HG03135 (cell line): ENCODE data around the gene ING3.

Source experiments
- ATAC-seq: cut with Tn5 transposase; IDR thresholded peaks from one replicate; pipeline ENCODE4 v1.9.1; 2021; ENCODE audit warnings: mild to moderate bottlenecking, moderate library complexity; ENCODE audit not compliant: unreplicated experiment

The ING3 gene, protein sequence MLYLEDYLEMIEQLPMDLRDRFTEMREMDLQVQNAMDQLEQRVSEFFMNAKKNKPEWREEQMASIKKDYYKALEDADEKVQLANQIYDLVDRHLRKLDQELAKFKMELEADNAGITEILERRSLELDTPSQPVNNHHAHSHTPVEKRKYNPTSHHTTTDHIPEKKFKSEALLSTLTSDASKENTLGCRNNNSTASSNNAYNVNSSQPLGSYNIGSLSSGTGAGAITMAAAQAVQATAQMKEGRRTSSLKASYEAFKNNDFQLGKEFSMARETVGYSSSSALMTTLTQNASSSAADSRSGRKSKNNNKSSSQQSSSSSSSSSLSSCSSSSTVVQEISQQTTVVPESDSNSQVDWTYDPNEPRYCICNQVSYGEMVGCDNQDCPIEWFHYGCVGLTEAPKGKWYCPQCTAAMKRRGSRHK

DNA sequence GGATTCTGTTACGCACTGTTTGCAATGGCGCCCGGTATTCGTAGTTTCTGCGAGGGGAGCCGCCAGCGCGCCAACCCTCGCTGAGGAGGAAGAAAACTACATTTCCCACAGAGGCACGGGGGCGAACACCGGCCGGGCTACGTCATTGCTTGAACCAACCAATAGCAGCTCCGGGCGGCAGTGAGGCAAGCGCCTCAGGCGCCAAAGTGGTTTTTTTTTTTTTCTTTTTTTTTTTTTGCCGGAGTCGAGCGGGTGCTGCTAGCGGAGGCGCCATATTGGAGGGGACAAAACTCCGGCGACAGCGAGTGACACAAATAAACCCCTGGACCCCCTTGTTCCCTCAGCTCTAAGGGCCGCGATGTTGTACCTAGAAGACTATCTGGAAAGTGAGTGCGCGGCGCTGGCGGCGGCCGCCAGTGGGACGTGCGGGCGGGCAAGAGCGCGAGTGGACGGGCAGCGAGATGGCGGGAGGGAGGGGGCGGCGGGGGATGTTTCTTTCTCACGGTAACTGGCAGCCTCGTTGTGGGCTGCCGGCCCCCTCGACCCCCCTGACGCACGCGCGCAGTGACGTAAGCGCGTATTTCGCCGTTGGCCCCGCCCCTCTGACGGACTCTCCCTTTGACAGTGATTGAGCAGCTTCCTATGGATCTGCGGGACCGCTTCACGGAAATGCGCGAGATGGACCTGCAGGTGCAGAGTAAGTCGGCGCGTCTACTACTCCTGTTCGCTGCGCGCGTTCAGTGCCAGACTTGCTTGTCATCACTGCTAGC lies at the start of gene ING3:
Gene ING3, plus strand, starts transcription at position 239 of the 770 bp plus-strand sequence. Its CDS starts 120 bp downstream, at position 359.
- peak; percentile 97 for ATAC-seq

DNA sequence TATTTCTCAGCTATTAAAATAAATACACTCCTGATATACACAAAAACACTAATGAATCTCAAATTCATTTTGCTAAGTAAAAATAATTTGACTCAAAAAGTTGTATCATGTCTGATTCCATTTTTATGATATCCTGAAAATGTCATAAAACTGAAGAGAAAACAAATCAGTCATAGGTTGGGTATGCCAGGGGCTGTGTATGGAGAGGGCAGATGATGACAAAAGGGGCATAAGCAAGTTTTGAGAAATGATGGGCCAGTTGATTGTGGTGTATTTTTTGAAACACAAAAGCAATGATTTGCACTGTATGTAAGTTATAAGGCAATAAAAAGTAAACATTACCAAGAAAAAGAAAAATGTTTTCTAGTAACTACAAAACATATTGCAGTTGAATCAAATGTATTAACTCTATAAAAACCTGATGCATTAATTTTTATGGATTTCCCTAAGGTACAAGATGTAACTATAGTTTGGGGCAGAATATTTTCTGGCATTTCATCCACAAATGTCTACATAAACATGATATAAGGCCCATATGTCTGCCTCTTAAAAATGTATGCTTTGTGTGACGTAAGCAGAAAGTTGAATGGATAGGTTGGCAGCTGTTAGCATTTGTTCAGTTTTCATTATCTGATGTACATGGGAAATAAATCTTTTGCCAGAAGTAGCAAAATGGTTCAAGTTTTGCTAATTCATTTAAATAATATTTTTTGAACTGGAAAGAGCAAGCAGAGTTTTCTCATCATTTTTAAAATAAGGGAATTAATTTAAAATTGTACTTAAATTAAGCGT lies 35.1 kb upstream of the ING3 start:
- ATAC-seq, result no peak

DNA sequence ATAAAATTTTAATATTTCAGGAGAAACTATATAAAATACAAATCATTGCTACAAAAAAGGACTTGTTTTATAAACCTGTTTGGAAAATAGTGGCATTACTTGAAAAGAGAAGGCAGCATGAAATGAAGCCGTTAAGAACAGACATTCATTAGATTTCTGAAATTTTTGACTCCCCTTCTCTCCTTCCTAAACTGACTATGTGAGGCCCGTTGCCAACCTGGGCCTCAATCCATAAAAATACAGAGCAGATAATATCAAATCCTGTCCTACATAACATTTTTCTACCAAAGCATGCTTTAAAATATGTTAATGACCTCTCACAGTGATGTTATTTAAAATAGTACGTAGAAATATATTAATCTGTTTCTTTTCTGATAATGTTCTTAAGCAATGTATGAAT lies 34.5 kb upstream of the ING3 start:
- ATAC-seq, result no peak

DNA sequence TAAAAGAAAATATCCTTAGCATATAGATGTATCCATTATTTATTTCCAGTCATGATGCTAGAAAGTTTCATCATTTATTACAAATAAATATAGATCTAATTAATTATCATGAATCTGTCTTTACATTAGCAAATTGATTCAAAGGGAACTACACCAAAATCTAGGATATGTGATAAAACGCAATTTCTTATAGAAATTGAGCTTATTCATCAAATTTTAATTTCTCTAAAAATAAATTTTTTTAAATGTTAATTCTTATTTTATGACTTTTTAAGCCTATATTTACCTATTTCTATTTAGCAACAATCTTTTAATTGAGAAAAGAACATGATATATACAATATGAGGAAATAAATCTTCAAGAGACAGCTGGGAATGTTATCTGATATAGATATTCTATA lies 34.0 kb upstream of the ING3 start:
- ATAC-seq, result no peak

DNA sequence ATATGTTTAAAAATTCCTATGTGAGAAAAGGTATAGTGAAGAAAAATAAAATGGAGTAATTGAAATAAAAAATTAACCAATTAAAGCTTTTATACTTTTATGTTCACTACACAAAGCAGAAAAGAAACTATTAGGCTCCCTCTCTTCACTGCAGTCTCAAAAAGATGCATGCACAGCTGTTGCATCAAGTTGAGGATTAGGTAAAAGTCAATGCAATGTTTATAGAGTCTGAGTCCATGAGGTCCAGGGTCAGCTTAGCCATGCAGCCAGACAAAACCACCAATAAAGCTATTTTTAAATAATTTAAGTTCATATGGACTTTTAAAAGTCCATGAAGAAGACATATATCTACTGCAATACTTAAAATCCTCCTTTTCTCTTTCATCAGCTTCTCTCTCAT lies 31.1 kb upstream of the ING3 start:
- no peak for ATAC-seq

DNA sequence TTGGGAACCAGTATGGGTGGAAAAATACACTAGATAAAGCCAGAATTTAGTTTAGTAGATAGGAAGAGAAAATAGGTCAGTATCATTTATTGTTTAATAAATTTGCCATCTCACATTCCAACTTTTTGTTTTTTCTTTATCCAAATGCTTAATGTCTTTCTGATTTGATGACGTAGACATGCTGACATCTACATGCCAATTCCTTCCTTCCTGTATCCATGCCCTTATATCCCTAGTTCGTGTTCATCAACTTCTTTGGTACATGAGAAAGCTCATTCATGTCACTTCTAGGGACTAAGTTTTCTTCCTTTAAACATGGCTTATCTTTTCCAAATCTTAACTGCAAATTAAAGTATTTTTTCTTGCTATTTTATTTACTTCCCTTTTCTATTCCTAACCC lies 30.5 kb upstream of the ING3 start:
- no peak for ATAC-seq

DNA sequence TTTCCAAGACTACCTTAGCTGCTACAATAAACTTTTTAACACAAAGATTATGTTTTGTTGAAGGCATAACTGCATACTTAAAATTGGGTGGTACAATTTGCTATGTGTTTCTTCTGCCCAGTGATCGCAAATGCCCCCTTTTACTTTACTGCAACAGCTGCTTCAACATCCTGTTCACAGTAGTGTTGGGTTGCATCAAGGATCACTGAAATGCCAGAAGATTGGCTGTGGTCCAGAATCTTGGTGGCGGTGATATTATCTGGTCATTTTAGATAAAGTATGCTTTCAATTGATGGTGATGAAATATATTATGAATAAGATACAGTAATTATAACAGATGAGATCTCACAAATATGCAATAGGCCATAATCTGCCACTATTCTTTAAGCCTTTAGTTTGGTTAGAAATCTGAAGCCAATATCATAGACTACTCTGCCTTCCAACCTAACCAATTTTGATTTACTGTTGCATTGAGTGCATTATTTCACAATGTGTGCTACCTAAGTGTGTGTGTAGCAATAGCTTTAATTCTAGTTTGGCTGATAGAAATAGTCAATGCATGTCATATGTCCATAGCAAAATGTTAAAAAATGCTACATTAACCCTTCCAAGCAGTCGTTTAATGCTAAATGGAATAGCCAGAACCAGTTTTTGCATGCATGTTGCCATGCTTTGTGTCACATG lies 29.8 kb upstream of the ING3 start:
- ATAC-seq, result no peak

DNA sequence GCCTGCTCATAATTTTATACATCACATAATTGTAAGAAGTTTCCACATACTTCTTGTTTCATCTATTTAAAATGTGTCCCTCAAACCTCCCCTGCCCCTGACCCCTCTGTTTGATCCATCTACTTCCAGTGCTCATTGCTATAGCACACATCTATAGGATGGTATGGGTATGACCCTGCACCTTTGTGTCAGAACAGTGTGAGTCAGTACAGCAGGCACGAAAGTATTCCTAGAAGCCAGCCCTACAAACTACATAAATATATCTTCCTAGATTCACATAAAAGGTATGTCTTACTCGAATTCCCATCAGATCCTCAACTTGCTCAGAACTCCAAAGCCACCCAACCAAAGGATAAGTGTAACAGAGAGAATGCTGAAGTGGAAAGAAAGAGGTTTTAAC lies 25.7 kb upstream of the ING3 start:
- ATAC-seq, result no peak

DNA sequence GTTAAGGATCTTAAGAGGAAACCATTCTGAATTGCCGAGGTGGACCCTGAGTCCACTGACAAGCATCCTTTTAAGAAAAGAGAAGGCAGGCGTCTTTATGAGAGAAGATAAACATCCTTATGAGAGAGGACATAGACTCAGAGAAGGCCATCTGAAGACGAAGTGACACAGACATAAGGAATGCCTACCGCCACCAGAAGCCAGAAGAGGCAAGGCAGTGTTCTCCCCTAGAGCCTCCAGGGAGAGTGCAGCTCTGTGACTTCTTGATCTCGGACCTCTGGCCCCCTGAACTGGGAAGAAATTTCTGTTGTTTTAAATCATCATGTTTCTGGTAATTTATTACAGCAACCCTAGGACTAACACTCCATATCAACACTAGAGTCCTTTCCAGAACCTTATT lies 25.2 kb upstream of the ING3 start:
- ATAC-seq, result no peak

DNA sequence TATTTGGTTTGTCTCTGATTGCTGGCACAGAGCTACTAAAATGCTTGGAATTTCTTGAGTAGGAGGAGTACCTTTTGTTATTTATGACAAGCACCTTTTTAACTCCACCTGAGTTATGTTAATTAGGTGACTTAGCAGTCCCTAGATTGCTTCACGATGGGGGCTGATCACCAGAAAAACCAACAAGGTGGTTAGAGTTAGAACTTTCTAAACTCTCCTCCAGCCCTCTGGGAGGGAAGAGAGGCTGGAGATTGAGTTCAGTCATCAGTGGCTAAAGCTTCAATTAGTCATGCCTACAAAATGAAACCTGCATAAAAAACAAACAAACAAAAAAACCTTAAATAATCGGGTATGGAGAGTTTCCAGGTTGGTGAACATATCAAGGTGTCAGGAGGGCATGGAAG lies 23.6 kb upstream of the ING3 start:
- no peak for ATAC-seq

DNA sequence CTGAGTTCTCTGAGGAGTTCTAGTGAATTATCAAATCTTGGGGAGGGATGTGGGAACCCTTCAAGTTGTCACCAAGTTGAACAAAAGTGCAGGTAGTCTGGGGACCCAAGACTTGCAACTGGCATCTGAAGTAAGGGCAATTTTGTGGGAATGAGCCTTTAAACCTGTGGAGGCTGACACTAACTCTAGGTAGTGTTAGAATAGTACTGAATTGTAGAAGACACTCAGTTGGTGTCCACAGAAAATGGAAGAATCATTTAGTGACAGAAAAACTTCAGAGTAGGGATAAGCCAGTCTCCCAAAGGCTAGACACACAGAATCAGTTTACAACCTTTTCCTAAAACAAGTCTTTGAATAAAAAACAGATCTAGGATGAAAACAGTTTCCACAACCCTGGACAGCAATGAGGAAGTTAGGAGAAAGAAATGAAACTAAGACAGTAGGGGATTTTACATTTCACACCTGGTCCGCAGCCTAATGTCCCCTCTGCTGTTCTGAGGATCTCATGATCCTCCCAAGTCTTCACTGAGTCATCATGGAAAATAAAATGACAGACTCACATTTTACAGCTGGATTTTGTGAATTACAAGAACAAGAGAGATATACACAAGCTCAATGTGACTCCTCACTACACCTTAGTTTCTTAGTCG lies 23.0 kb upstream of the ING3 start:
- ATAC-seq, result no peak

DNA sequence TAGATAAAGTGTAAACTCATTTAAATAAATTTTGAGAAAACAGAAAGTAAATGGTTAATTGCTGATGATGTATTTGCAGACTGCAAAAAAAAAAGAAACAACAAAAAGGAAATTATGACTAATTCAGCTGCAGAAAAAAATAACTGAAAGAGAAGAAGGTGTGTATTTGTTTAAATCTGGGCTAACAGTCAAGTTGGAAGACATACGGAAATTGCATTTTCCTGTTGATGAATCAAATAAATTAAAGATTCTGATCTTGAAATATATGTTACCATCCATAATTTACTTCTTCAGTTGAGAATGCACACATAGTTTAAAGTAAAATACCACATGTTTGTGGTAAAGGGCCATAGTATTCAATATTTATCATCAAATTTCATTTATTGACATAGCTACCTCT lies 19.3 kb upstream of the ING3 start:
- no peak for ATAC-seq

DNA sequence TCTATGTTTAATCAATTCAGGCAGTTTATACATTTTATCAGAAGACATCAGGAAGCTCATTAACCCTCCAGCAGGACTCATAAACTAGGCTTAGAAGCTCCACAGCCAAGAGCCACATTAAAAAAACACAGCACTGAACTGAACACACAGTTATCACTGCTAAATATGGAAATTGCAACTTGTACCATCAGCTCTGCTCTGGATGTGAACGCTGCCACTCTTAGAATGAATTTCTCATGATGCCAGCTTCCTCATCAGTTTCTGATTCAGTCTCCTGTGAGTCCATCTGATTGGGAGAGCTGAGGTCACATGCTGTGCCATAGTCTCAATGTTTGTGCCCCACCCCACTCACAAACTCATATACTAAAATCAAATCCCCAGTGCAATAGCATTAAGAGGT lies 17.1 kb upstream of the ING3 start:
- no peak for ATAC-seq

DNA sequence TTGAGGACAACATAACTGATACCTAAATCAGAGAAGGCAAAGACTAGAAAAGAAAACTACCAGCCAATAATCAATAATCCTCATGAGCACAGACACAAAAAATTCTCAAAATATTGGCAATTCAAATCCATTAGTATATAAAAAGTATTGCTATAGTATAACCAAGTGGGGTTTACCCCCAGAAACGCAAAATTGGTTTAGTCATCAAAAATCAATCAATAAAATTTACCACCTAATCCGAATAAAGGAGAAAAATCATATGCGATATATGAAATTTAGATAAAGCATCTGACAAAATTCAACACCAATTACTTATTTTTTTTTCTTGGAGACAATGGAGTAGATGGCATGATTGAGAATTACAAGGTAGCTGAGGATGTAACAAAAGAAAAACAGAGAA lies 11.2 kb upstream of the ING3 start:
- ATAC-seq, result no peak

DNA sequence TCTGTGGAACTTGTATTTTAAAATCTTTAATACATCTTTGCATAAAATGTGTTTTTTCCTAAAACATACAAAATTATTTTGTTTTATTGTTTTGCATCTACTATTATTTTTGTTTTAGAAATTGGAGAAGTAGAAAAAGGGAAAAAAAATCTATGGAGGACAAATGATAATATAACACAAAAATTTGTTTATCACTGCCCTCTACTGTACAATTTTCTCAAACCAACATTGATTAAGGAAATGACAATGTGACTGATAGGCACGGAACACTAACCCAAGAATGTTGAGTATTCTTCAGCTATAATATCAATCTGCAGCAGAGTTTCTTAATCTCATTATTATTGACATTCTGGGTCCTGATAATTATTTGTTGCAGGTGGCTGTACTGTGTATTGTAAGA lies 9.5 kb upstream of the ING3 start:
- no peak for ATAC-seq

DNA sequence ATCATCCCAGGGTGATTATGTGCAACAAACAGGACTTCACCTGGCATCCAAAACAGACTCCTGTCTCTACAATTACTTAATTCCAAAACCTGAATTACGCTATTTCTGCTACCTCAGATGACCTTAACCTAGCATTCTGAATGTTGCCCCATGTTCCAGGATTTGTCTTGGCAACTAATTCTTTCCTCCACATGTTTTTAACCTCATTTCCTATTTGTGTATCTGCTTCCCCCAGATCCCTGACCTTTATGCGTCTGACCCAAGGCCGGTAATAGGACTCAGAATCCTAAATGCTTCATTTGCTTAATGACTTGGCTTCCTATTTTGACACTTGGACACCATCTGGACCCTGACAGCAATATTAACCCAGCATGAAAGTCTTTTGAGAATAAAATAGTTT lies 8.7 kb upstream of the ING3 start:
- ATAC-seq, result no peak

DNA sequence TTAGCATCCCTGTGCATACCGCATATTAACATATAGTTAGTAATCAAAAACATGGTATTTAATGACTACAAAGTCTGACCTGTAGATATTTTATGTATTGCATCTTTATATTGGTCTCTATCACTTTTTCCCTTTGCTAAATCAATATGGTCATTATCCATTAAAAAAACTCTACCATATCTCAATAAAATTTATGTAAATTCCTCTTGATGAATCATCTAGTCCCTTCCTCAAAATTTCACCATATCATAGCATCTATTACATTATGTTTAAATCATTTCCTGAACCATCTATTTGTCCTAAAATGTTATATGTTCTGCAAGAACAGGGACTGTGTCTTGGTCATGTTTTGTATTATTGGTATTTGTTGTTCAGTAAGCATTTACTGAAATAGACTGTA lies 7.7 kb upstream of the ING3 start:
- ATAC-seq, result no peak

DNA sequence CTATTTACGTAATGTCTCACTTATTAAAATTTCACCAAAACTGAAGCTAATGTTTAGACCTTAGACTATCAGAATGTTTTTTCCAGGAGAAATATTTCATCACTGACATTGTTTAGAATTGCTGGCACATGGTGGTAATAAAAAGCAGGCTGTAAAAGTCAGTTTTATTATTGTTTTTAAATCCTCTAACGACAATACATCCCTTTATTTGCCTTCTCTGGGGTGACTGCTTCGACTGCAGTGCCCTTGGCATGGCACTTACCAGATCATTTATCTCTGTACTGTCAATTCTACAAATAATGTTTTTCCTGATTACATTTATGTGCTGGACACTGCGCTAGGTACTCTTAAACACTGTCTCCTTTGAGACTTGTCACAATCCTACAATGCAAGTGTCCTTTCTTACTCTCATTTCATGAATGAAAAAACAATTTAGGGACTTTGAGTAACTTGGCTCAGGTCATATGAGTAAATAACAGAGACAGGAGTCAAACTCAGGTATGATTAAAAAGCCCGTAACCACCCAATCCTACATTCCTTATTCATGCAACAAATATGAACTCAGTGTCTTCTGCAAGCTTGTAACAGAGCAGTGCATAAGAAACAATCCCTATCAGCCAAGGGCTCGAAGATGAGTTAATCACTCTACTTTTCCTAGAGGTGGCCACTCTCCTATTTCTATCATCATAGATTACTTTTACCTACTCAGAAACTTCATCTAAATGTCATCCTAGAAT lies 5.6 kb upstream of the ING3 start:
- ATAC-seq, result no peak

DNA sequence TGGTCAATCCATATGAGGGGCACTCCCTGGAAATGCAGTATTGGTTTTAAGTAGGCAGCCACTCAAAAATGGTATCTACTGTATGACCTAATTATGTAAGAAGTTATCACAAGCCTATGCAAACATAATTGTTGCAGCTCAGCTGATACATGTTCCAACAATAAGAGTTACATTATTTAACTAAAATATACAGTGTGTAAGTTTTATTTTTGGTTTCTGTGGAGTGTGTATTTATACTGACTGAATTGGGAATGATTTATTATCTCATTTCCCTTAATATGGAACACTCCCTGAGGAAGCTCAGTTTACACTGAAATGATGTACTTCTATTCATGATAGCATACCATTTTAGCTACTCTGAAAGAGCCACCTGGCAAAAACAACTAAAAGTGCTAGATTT lies 2.6 kb upstream of the ING3 start:
- ATAC-seq, result no peak

DNA sequence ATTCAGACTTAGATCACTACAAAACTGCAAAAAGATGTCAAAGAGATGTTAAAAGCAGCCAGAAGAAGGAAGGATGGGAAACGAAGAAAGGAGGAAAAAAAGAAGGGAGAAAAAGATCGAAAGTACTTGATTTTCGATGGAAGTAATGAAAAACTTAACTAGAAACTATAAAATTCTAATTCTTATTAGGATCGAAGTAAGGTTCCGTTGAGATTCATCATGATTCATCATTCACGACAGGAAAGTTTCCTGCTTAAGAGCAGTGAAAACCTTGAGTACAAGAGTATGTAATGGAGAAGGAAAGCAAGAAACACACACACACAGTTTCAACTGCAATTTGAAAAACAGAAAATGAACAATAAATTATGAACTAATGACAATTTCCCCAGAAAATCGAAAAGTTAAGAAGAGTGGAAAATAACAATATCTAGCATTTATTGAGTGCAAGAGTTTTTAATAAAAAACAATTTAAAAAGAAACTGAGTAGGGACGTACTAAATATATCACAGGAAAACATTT lies 1.1 kb upstream of the ING3 start:
- ATAC-seq, result no peak
